Lung (tissue), 12 donors: ENCODE measurements around the gene NUP43. TPM values are rescaled to one million over a fixed set of nuclear protein-coding genes. Genes with fewer than 3 reads are reported as not detected.

Source experiments
- ATAC-seq: fragments of 200-7000 bp; cut with Tn5 transposase; one replicate; pipeline ENCODE4 v1.9.1; 2020; ENCODE audit warnings: moderate number of reproducible peaks; ENCODE audit not compliant: insufficient read depth, low FRiP score
- DNase-seq, 3 donors: peaks; one replicate each; pipeline ENCODE4 v3.0.0-alpha.2; 2013 to 2017
- H3K27ac ChIP-seq, 2 donors: one replicate each; pipeline ENCODE4 v1.5.1; 2013; ENCODE audit warnings: mild to moderate bottlenecking in 2 of 2, moderate library complexity in 2 of 2, control low read depth in 1 of 2, inconsistent platforms in 1 of 2, low read depth in 1 of 2, low read length in 1 of 2
- H3K27me3 ChIP-seq, 3 donors: one replicate each; pipeline ENCODE4 v1.5.1; 2013; ENCODE audit warnings: low read length in 2 of 3; ENCODE audit not compliant: control insufficient read depth in 3 of 3, insufficient read depth in 3 of 3
- H3K36me3 ChIP-seq, 4 donors: one replicate each; pipeline ENCODE4 v1.5.1; 2013; ENCODE audit warnings: low read length in 4 of 4, mild to moderate bottlenecking in 1 of 4, moderate library complexity in 1 of 4; ENCODE audit not compliant: control insufficient read depth in 4 of 4, insufficient read depth in 4 of 4
- H3K4me1 ChIP-seq, 5 donors: one replicate each; pipeline ENCODE4 v1.5.1; 2013; ENCODE audit warnings: low read length in 5 of 5, mild to moderate bottlenecking in 2 of 5, moderate library complexity in 1 of 5; ENCODE audit not compliant: control insufficient read depth in 5 of 5, insufficient read depth in 5 of 5
- H3K4me3 ChIP-seq: one replicate; pipeline ENCODE4 v1.5.1; 2013; ENCODE audit warnings: mild to moderate bottlenecking, control low read depth, moderate library complexity
- H3K9ac ChIP-seq, 2 donors: one replicate each; pipeline ENCODE4 v1.5.1; 2013; ENCODE audit warnings: low read length in 2 of 2, control low read depth in 1 of 2; ENCODE audit not compliant: insufficient read depth in 1 of 2
- H3K9me3 ChIP-seq, 4 donors: one replicate each; pipeline ENCODE4 v1.5.1; 2013; ENCODE audit warnings: low read length in 3 of 4, mild to moderate bottlenecking in 1 of 4, moderate library complexity in 1 of 4; ENCODE audit not compliant: control insufficient read depth in 4 of 4, insufficient read depth in 3 of 4
- WGBS, 2 donors: extraction: QIAGEN DNeasy Blood & Tissue Kit; methylation state at CpG; one replicate each; pipeline ENCODE4 v1.1.7; 2013; 5-methylcytosine and 5-hydroxymethylcytosine counted together
- polyA plus RNA-seq, 2 donors: library from polyadenylated mRNA; stranded (reverse); fragments of 200-250 nt; gene quantifications; one replicate each; pipeline ENCODE4 v1.2.1, GENCODE V29; 2013
- total RNA-seq, 2 donors: library from RNA; depleted of rRNA in 1 of 2; stranded (reverse); fragments of >200 nt in 1 of 2; gene quantifications; one replicate each; pipeline ENCODE4 v1.2.1, GENCODE V29; 2014 to 2021
- TF ChIP-seq, protein P1 (sequence below): IDR thresholded peaks from 2 replicates; pipeline ENCODE4 v1.5.1; 2012; ENCODE audit warnings: mild to moderate bottlenecking; ENCODE audit errors: control extremely low read depth, extremely low read depth
- donor health status: control.
- donor health status: control.
- donor health status: Bipolar disorder and iron deficiency.
- donor health status: healthy.
- donor health status: DM: yes; HTN: yes; CAD: no.

NUP43 gene
- total and polyA plus RNA-seq, 4 donors = 6.5 to 30.2 (median 19.8) TPM

DNA sequence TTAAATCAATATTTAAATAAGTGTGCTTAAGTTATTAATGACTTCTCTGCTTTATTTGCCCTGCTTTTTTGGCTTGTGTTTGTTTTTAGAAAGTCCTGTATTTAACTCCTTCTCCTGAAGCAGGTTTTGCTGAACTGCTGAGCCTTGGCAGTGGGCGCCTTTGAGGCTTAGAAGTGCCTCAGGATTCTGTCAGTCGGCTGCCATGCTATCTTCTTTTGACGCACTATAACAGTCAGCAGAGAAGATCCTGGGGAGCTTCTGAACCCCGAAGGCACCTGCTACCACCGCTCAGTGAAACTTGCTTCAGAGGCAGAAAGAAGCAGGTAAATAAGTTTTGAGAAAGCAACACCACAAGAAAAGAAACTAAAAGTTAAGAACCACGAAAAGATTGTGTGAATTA is 25.6 kb upstream of the NUP43 start:
- Histone ChIP-seq H3K4me1 (peaks cover 0 to 2% (median 0%) of the 10 kb centered on the region in 5 donors), H3K9ac (no peak overlapping the region), H3K4me3 (no peak overlapping the region), H3K9me3 (no peaks in the 10 kb centered on the region), H3K27me3 (no peaks in the 10 kb centered on the region), H3K36me3 (peaks cover 8 to 16% (median 14%) of the 10 kb centered on the region in 4 donors), H3K27ac (no peak overlapping the region)
- 81 to 94% methylated on average over 6 of the region's 6 CpGs for WGBS, 2 donors
- ATAC-seq (no peak), DNase-seq (no peak)
- TF ChIP-seq, protein P1, sequence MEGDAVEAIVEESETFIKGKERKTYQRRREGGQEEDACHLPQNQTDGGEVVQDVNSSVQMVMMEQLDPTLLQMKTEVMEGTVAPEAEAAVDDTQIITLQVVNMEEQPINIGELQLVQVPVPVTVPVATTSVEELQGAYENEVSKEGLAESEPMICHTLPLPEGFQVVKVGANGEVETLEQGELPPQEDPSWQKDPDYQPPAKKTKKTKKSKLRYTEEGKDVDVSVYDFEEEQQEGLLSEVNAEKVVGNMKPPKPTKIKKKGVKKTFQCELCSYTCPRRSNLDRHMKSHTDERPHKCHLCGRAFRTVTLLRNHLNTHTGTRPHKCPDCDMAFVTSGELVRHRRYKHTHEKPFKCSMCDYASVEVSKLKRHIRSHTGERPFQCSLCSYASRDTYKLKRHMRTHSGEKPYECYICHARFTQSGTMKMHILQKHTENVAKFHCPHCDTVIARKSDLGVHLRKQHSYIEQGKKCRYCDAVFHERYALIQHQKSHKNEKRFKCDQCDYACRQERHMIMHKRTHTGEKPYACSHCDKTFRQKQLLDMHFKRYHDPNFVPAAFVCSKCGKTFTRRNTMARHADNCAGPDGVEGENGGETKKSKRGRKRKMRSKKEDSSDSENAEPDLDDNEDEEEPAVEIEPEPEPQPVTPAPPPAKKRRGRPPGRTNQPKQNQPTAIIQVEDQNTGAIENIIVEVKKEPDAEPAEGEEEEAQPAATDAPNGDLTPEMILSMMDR = no peak

DNA sequence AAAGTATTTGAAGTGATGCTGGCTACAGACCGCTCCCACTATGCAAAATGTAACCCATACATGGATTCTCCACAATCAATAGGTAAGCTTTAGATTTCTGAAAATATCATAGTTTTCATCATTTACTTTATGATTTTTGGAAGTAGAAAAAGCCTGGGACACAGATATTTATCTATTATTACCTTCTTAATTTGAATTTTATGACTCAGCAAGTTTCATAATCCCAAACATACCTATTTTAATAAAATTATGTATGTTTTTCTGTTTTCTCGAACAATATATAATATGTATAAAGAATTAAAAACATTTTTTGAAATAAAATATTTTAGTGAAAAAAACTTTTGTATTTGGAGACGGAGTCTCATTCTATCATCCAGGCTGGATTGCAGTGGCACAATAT is 24.9 kb upstream of the NUP43 start:
- H3K27ac ChIP-seq = no peak overlapping the region
- TF ChIP-seq, protein P1 = no peak
- no peak for ATAC-seq
- no peaks in the 10 kb centered on the region for H3K27me3 ChIP-seq
- no peak for DNase-seq
- H3K9me3 ChIP-seq = peaks cover 0 to 2% (median 0%) of the 10 kb centered on the region in 4 donors
- no peak overlapping the region for H3K9ac ChIP-seq
- peaks cover 8 to 17% (median 13%) of the 10 kb centered on the region in 4 donors for H3K36me3 ChIP-seq
- H3K4me1 ChIP-seq = peaks cover 0 to 2% (median 0%) of the 10 kb centered on the region in 5 donors
- no peak overlapping the region for H3K4me3 ChIP-seq
- whole genome bisulfite sequencing, 2 donors = 99% methylated on average over 3 of the region's 3 CpGs

DNA sequence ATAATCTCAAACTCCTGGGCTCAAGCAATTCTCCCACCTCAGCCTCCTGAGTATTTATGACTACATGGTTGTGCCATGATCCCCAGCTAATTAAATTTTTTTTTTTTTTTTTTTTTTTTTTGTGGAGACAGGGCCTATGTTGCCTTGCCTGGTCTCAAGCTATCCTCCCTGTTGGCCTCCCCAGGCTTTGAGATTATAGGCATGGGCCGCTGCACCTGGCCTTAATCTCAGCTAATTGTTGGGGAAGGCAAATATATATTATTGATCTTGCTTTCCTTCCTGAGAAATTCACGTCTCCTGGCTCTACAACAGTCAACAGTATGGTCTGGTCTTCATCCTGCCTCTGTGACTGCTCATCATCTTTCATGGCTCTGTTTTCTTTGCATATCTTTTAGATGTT is 23.3 kb upstream of the NUP43 start:
- H3K4me3 ChIP-seq = no peak overlapping the region
- H3K4me1 ChIP-seq = peaks cover 0 to 2% (median 0%) of the 10 kb centered on the region in 5 donors
- peaks cover 0 to 4% (median 0%) of the 10 kb centered on the region in 4 donors for H3K9me3 ChIP-seq
- H3K9ac ChIP-seq = no peak overlapping the region
- no peak overlapping the region for H3K27ac ChIP-seq
- DNase-seq = no peak
- TF ChIP-seq, protein P1 = no peak
- H3K36me3 ChIP-seq = peaks cover 9 to 22% (median 14%) of the 10 kb centered on the region in 4 donors
- WGBS, 2 donors = 95 to 97% methylated on average over 2 of the region's 2 CpGs
- H3K27me3 ChIP-seq = no peaks in the 10 kb centered on the region
- ATAC-seq = no peak
